ENCODE data around the gene SREBF2. TPM values are rescaled to one million over a fixed set of nuclear protein-coding genes. Genes with fewer than 3 reads are reported as not detected.

Gene SREBF2
- total and polyA plus RNA-seq, 9 of the 15 experiments (the other 6 are each of a cell fraction or from before 2014, with no cell fraction given), result 1.1 to 84.2 (median 26.9) TPM

GRCh38 chr22:41822317-41823057 lies 10.4 kb upstream of the SREBF2 start (continued):
- TF ChIP-seq HOMEZ (CRISPR knock-in tag; IDR thresholded peaks at IDR 0.05), result no peak
- TF ChIP-seq OTX1 (CRISPR knock-in tag; IDR thresholded peaks at IDR 0.05), result no peak
- TF ChIP-seq RNF2 (IDR thresholded peaks at IDR 0.05), result no peak
- no peak for TF ChIP-seq NKRF (IDR thresholded peaks at IDR 0.05; ENCODE audit: borderline replicate concordance)
- no peak for TF ChIP-seq DACH1 (IDR thresholded peaks at IDR 0.05; ENCODE audit: partially characterized antibody)
- no peak for TF ChIP-seq ZNF121 (CRISPR knock-in tag; conservative IDR thresholded peaks at IDR 0.05)
- no peak for TF ChIP-seq HDAC2 (IDR thresholded peaks at IDR 0.05)
- TF ChIP-seq ZZZ3 (IDR thresholded peaks at IDR 0.05), result no peak
- no peak for TF ChIP-seq ILK (tag; IDR thresholded peaks at IDR 0.05; ENCODE audit: borderline replicate concordance, low read depth)
- TF ChIP-seq CHAMP1 (IDR thresholded peaks at IDR 0.05), result no peak
- TF ChIP-seq FOSL1 (tag; conservative IDR thresholded peaks at IDR 0.05), result peak; percentile 32; the same call in 1 of the 2 replicates
- no peak for TF ChIP-seq TEAD4 (IDR thresholded peaks at IDR 0.05; ENCODE audit: low read length)
- no peak for TF ChIP-seq TEAD4 (CRISPR knock-in tag; IDR thresholded peaks at IDR 0.05; ENCODE audit: borderline replicate concordance)
- no peak for TF ChIP-seq CBX5 (IDR thresholded peaks at IDR 0.05; ENCODE audit: borderline replicate concordance, low read depth)
- TF ChIP-seq RBM39 (optimal IDR thresholded peaks at IDR 0.05; ENCODE audit: low read depth, low read length), result no peak
- 0 out of 2 replicates have a peak, but pooled peaks have one; percentile 7 for TF ChIP-seq NFIC (IDR thresholded peaks at IDR 0.05)
- no peak for TF ChIP-seq STAT5A (IDR thresholded peaks at IDR 0.05; ENCODE audit: borderline replicate concordance, low read length)
- no peak for TF ChIP-seq RCOR1 (IDR thresholded peaks at IDR 0.05; ENCODE audit: borderline replicate concordance in 1 of 2, low read depth in 2 of 2, low read length in 2 of 2)
- no peak for TF ChIP-seq ZNF583 (CRISPR knock-in tag; IDR thresholded peaks at IDR 0.05)
- no peak for TF ChIP-seq NFE2L1 (tag; IDR thresholded peaks at IDR 0.05; ENCODE audit: borderline replicate concordance, low read depth)
- no peak for TF ChIP-seq HLTF (IDR thresholded peaks at IDR 0.05)
- TF ChIP-seq GATA2 (CRISPR knock-in tag; IDR thresholded peaks at IDR 0.05), result 0 out of 2 replicates have a peak, but pooled peaks have one; percentile 29
- TF ChIP-seq DEAF1 (CRISPR knock-in tag; IDR thresholded peaks at IDR 0.05), result no peak
